GM12878 (cell line): ENCODE data around the gene ITPR2. TPM values are rescaled to one million over a fixed set of nuclear protein-coding genes. Genes with fewer than 3 reads are reported as not detected.
"Not testable (repeated sequence)": the region's sequence is repeated elsewhere in the genome, so short reads cannot be mapped to it uniquely, and the experiment has no call there.

Source experiments
- ATAC-seq: fragments of 200-7000 bp; cut with Tn5 transposase; 3 replicates; pipeline ENCODE4 v1.9.1; 2020; ENCODE audit warnings: mild to moderate bottlenecking, moderate library complexity
- BruUV-seq: library from RNA; stranded (reverse); fragments of 400-500 nt; replicated peaks from 2 replicates; lab custom pipeline; 2021; lab: Mats Ljungman, UMichigan
- CTCF ChIA-PET: fragments of 300-600 bp; sonication (Branson Sonifier 250); formaldehyde crosslinking; extraction: SDS; loops from one replicate; lab custom pipeline; 2021; ENCODE audit warnings: inconsistent platforms; lab: Yijun Ruan, JAX
- POLR2A ChIA-PET: fragments of 350-600 bp; formaldehyde crosslinking; extraction: SDS; loops from one replicate; lab custom pipeline; 2021; ENCODE audit warnings: inconsistent platforms; lab: Charles Lee
- RAD21 ChIA-PET: fragments of 300-600 bp; sonication (Branson Sonifier 250); formaldehyde crosslinking; loops from one replicate; lab custom pipeline; 2023; ENCODE audit warnings: antibody characterized with exemption; ENCODE audit not compliant: unreplicated experiment; lab: Charles Lee
- SMC1A ChIA-PET: fragments of 300-600 bp; sonication (Branson Sonifier 250); formaldehyde crosslinking; loops from one replicate; lab custom pipeline; 2023; ENCODE audit not compliant: unreplicated experiment, uncharacterized antibody; lab: Charles Lee
- DNase-seq: peaks from one replicate; pipeline ENCODE4 v3.0.0-alpha.2; 2011; ENCODE audit warnings: low read depth, low spot score
- FAIRE-seq: peaks from 3 replicates; lab custom pipeline; 2011; peaks lifted over from hg19 to GRCh38; lab: Jason Lieb, UNC
- H2AFZ ChIP-seq: 2 replicates; pipeline ENCODE4 v1.6.0; 2011; ENCODE audit warnings: low read depth, low read length, control low read depth; ENCODE audit not compliant: control insufficient read depth
- H3K27ac ChIP-seq: 2 replicates; pipeline ENCODE4 v1.5.1; 2011; ENCODE audit warnings: control low read depth; ENCODE audit not compliant: control insufficient read depth, insufficient read depth
- H3K27me3 ChIP-seq, 2 experiments: replicated peaks in 1 of 2; 2 replicates each; pipeline versions ENCODE4 v1.6.0 to v1.6.1; 2011; ENCODE audit warnings: low read length in 1 of 2; ENCODE audit not compliant: control insufficient read depth in 2 of 2, insufficient read depth in 2 of 2
- H3K36me3 ChIP-seq, 2 experiments: 2 replicates each; pipeline ENCODE4 v1.5.1; 2011; ENCODE audit warnings: low read length in 1 of 2; ENCODE audit not compliant: control insufficient read depth in 2 of 2, insufficient read depth in 2 of 2
- H3K4me1 ChIP-seq: 2 replicates; pipeline ENCODE4 v1.6.1; 2011; ENCODE audit warnings: mild to moderate bottlenecking, low read length, moderate library complexity, mixed read lengths; ENCODE audit not compliant: control insufficient read depth, insufficient read depth
- H3K4me2 ChIP-seq: 2 replicates; pipeline ENCODE4 v1.6.0; 2011; ENCODE audit warnings: control low read depth; ENCODE audit not compliant: control insufficient read depth, insufficient read depth
- H3K4me3 ChIP-seq: fragments of 200-600 bp; sonication (generic); 2 replicates; pipeline ENCODE4 v1.5.1; 2016
- H3K79me2 ChIP-seq: 2 replicates; pipeline ENCODE4 v1.6.0; 2011; ENCODE audit warnings: low read length; ENCODE audit not compliant: control insufficient read depth, insufficient read depth
- H3K9ac ChIP-seq: 2 replicates; pipeline ENCODE4 v1.8.0; 2011; ENCODE audit warnings: low read length, control low read depth, mixed read lengths; ENCODE audit not compliant: control insufficient read depth, insufficient read depth
- H3K9me3 ChIP-seq: replicated peaks from 3 replicates; pipeline ENCODE4 v1.5.1; 2011; ENCODE audit warnings: mild to moderate bottlenecking, low read length; ENCODE audit not compliant: control insufficient read depth, insufficient read depth
- H4K20me1 ChIP-seq: 2 replicates; pipeline ENCODE4 v1.6.0; 2011; ENCODE audit not compliant: control insufficient read depth, insufficient read depth
- CBFB ChIP-seq: IDR thresholded peaks from 2 replicates; pipeline ENCODE4 v1.6.1; 2016; ENCODE audit warnings: antibody characterized with exemption, low read depth
- CUX1 ChIP-seq: IDR thresholded peaks from 2 replicates; pipeline ENCODE4 v1.6.1; 2012; ENCODE audit warnings: improper control_type of control experiment, low read depth, low read length; ENCODE audit not compliant: insufficient replicate concordance
- HDAC2 ChIP-seq: fragments of 200-600 bp; sonication (generic); IDR thresholded peaks from 2 replicates; pipeline ENCODE4 v1.6.1; 2017
- NR2F1 ChIP-seq: fragments of 450-650 bp; conservative IDR thresholded peaks from 2 replicates; pipeline ENCODE4 v1.6.1; 2017; ENCODE audit warnings: mild to moderate bottlenecking
- SIN3A ChIP-seq: IDR thresholded peaks from 2 replicates; pipeline ENCODE4 v1.6.1; 2012; ENCODE audit warnings: low read depth, low read length, improper control_type of control experiment
- TCF3 ChIP-seq: IDR thresholded peaks from 2 replicates; pipeline ENCODE4 v1.6.1; 2012; ENCODE audit warnings: low read depth, mild to moderate bottlenecking, low read length, borderline replicate concordance; ENCODE audit not compliant: insufficient read depth
- YBX1 ChIP-seq: fragments of 450-650 bp; IDR thresholded peaks from 2 replicates; pipeline ENCODE4 v1.6.1; 2016; ENCODE audit warnings: antibody characterized with exemption
- in situ Hi-C: fragments of 300-500 bp; cut with MboI; formaldehyde crosslinking; loops from 9 replicates; pipeline ENCODE4 v1.14.3; 2018; ENCODE audit warnings: mixed read lengths
- intact Hi-C: fragments of 100-400 bp; cut with micrococcal nuclease; formaldehyde crosslinking; loops from one replicate; pipeline ENCODE4 v1.14.2; 2022; ENCODE audit not compliant: unreplicated experiment
- polyA plus RNA-seq, 11 experiments: library from polyadenylated mRNA; depleted of rRNA in 4 of 11; unstranded in 6 of 11; stranded (reverse) in 5 of 11; fragments of >200 nt; fragmentation: Nextera tagmentation in 4 of 11; fragmentation: Illumina TruSeq in 1 of 11; extraction: Ambion mirVana in 4 of 11; extraction: Trizol in 1 of 11; gene quantifications; 1 replicate in 1 of 11; 2 replicates in 10 of 11; pipeline versions ENCODE4 v1.2.1 to v1.2.3, GENCODE V29; 2011 to 2016; ENCODE audit warnings: inconsistent platforms in 2 of 11, missing spikeins in 2 of 11, low read depth in 1 of 11
- total RNA-seq, 4 experiments: library from RNA; depleted of rRNA in 3 of 4; stranded (reverse); fragments of >200 nt in 3 of 4; fragmentation: Illumina TruSeq in 1 of 4; extraction: Trizol in 1 of 4; gene quantifications; 2 replicates each; pipeline versions ENCODE4 v1.2.1 to v1.2.3, GENCODE V29; 2013 to 2021
- TF ChIP-seq, protein P1 (sequence below): IDR thresholded peaks from 2 replicates; pipeline ENCODE4 v1.6.1; 2011; ENCODE audit warnings: low read depth, low read length, improper control_type of control experiment, borderline replicate concordance
- TF ChIP-seq, protein P2 (sequence below): IDR thresholded peaks from 2 replicates; pipeline ENCODE4 v1.6.1; 2011; ENCODE audit warnings: borderline replicate concordance, low read depth, mild to moderate bottlenecking, moderate library complexity, low read length; ENCODE audit not compliant: insufficient read depth, poor library complexity, severe bottlenecking
- TF ChIP-seq, protein P3 (sequence below): IDR thresholded peaks from 2 replicates; pipeline ENCODE4 v1.6.1; 2011; ENCODE audit warnings: low read depth, mild to moderate bottlenecking, low read length, moderate library complexity, borderline replicate concordance; ENCODE audit errors: extremely low read depth

The ITPR2 gene
- total and polyA plus RNA-seq, 10 of the 15 experiments (the other 5 are each of a cell fraction or from before 2014, with no cell fraction given): 7.5 to 76.2 (median 47.1) TPM

DNA sequence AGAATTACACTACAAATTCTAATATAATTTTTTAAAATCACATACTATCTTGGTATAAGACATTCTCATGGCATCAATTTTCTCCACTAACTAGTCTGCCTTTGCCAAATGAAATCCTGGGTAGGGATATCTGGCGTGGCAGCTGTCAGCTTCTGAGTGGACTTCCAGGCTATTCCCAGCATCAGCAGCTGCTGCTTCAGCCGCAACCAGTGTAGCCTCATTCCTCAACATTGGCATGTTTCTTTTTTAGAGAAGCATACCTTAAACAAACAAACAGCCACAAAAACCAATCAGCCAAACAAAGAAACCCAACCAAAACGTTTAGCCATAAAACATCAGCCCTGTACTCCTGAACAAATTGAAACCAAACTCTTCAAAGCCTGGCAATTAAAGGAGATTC, 401.8 kb downstream of the ITPR2 start (continued):
- TF ChIP-seq SIN3A (no peak), CUX1 (no peak), CBFB (no peak), YBX1 (no peak), TCF3 (no peak), HDAC2 (no peak), NR2F1 (no peak)
- TF ChIP-seq, protein P1, sequence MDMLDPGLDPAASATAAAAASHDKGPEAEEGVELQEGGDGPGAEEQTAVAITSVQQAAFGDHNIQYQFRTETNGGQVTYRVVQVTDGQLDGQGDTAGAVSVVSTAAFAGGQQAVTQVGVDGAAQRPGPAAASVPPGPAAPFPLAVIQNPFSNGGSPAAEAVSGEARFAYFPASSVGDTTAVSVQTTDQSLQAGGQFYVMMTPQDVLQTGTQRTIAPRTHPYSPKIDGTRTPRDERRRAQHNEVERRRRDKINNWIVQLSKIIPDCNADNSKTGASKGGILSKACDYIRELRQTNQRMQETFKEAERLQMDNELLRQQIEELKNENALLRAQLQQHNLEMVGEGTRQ: no peak
- TF ChIP-seq, protein P2, sequence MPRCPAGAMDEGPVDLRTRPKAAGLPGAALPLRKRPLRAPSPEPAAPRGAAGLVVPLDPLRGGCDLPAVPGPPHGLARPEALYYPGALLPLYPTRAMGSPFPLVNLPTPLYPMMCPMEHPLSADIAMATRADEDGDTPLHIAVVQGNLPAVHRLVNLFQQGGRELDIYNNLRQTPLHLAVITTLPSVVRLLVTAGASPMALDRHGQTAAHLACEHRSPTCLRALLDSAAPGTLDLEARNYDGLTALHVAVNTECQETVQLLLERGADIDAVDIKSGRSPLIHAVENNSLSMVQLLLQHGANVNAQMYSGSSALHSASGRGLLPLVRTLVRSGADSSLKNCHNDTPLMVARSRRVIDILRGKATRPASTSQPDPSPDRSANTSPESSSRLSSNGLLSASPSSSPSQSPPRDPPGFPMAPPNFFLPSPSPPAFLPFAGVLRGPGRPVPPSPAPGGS: no peak
- TF ChIP-seq, protein P3, sequence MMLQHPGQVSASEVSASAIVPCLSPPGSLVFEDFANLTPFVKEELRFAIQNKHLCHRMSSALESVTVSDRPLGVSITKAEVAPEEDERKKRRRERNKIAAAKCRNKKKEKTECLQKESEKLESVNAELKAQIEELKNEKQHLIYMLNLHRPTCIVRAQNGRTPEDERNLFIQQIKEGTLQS: no peak

DNA sequence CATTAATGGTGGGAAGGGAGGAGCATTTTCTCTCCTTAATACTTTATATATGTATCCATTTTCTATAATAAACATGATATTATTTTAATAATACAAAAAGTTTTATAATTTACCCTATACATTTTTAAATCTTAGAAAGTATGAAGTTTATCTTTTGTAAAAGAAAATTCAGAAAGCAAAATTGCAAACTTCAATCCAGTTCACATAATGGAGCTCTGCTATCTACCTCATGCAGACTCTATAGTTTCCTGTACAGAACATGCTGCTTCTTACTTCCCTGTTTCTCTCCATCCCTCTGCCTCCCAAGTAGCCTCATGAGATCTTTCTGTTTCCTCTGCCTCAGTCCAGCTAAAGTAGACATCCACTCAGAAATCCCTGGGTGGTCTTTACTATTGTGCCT, 402.4 kb downstream of the ITPR2 start:
- DNase-seq, H3K27me3 ChIP-seq, in situ Hi-C loops, H2AFZ ChIP-seq, H3K4me3 ChIP-seq, H3K9ac ChIP-seq, BruUV-seq, FAIRE-seq, H3K9me3 ChIP-seq, POLR2A ChIA-PET, RAD21 ChIA-PET, H3K27ac ChIP-seq, H3K4me2 ChIP-seq, H3K4me1 ChIP-seq, H4K20me1 ChIP-seq, ATAC-seq, H3K79me2 ChIP-seq: not testable (repeated sequence)
- peaks cover 0 to 18% of the 10 kb centered on the region in 2 experiments; a peak in 1 of 4 replicates for H3K36me3 ChIP-seq
- ChIA-PET SMC1A (interaction anchor here (1.2 to 2.3 kb wide), 2 partner anchors 8 to 312 kb away, joined by 3 to 6 read pairs; no protein-coding TSS in a partner anchor), CTCF (interaction anchor here (3.0 kb wide), 1 partner anchor 312 kb away, joined by 9 read pairs; no protein-coding TSS in a partner anchor)
- intact Hi-C loops: loop anchor here (5.0 to 10.0 kb wide), 2 partner anchors 92 to 224 kb away; no protein-coding TSS in a partner anchor
